Transverse colon (tissue), 4 donors: ENCODE data around the gene LATS1.

ENCODE experiments used
- POLR2A ChIP-seq: fragments of 450-650 bp; IDR thresholded peaks from one replicate; pipeline ENCODE4 v1.6.1; 2016; ENCODE audit warnings: antibody characterized with exemption, mild to moderate bottlenecking, moderate library complexity
- POLR2AphosphoS5 ChIP-seq, 3 donors: sonication (generic); formaldehyde crosslinking; IDR thresholded peaks; one replicate each; pipeline ENCODE4 v1.6.1; 2016; ENCODE audit warnings: antibody characterized with exemption in 3 of 3
- TF ChIP-seq, protein P1 (sequence below), 5 experiments: fragments of 200-600 bp in 3 of 5; fragments of 450-650 bp in 2 of 5; sonication (generic) in 3 of 5; IDR thresholded peaks; 1 replicate in 2 of 5; 2 replicates in 3 of 5; pipeline ENCODE4 v1.5.1; 2016 to 2017; ENCODE audit warnings: antibody characterized with exemption in 5 of 5, inconsistent platforms in 3 of 5, mild to moderate bottlenecking in 2 of 5, moderate library complexity in 1 of 5

- TF ChIP-seq, protein P1, sequence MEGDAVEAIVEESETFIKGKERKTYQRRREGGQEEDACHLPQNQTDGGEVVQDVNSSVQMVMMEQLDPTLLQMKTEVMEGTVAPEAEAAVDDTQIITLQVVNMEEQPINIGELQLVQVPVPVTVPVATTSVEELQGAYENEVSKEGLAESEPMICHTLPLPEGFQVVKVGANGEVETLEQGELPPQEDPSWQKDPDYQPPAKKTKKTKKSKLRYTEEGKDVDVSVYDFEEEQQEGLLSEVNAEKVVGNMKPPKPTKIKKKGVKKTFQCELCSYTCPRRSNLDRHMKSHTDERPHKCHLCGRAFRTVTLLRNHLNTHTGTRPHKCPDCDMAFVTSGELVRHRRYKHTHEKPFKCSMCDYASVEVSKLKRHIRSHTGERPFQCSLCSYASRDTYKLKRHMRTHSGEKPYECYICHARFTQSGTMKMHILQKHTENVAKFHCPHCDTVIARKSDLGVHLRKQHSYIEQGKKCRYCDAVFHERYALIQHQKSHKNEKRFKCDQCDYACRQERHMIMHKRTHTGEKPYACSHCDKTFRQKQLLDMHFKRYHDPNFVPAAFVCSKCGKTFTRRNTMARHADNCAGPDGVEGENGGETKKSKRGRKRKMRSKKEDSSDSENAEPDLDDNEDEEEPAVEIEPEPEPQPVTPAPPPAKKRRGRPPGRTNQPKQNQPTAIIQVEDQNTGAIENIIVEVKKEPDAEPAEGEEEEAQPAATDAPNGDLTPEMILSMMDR (IDR thresholded peaks at IDR 0.05), result no peak
- TF ChIP-seq POLR2A, result no peak
- no peak for TF ChIP-seq POLR2AphosphoS5 (IDR thresholded peaks at IDR 0.05)
These were observed 88.9 kb downstream of the LATS1 start for GRCh38 chr6:149628875-149629510.
